BE2C (cell line): Measurements from ENCODE around the gene SMIM22.
A peak's percentile ranks its signal among the peaks of the same experiment; 100 is the strongest.

ENCODE experiments used
- DNase-seq: peaks from one replicate; pipeline ENCODE4 v3.0.0-alpha.2; 2020
- H3K27me3 ChIP-seq: fragments of 250-450 bp; sonication (Bioruptor Pico); 2 replicates; pipeline ENCODE4 v1.5.1; 2020; ENCODE audit warnings: mild to moderate bottlenecking
- H3K36me3 ChIP-seq: fragments of 250-450 bp; sonication (Bioruptor Pico); 2 replicates; pipeline ENCODE4 v1.5.1; 2020; ENCODE audit warnings: mild to moderate bottlenecking
- H3K4me1 ChIP-seq: fragments of 250-450 bp; sonication (Bioruptor Pico); 2 replicates; pipeline ENCODE4 v1.5.1; 2020
- H3K4me3 ChIP-seq: 2 replicates; pipeline ENCODE4 v1.5.1; 2011; ENCODE audit warnings: low read depth, low read length
- H3K9me3 ChIP-seq: fragments of 250-450 bp; sonication (Bioruptor Pico); 2 replicates; pipeline ENCODE4 v1.5.1; 2020
- TF ChIP-seq, protein P1 (sequence below): IDR thresholded peaks from 2 replicates; pipeline ENCODE4 v1.5.1; 2012; ENCODE audit warnings: mild to moderate bottlenecking, low read depth, low read length

The SMIM22 gene

DNA sequence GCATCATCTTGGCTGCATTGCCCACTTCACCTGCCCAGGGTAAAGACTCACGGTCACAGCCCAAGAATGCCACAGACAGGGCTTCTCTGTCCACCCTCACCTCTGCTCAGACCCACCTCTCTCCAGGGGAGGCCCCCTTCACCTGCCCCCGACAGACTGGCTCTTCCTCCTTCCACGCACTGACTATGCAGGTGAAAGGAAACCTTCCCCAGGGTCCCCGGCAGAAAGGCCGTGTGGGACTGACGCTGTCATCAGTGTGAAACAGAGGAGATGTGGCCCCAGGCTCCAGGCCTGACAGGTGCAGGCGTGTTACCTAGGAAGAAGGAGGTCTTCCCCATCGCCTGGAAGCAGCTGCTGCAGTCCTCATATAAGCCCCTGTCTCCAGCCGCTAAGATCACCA, 16.6 kb downstream of the SMIM22 start:
- no peak for DNase-seq
- H3K9me3 ChIP-seq: no peaks in the 10 kb centered on the region
- no peaks in the 10 kb centered on the region for H3K4me1 ChIP-seq
- H3K36me3 ChIP-seq: peaks cover 68% of the 10 kb centered on the region
- H3K27me3 ChIP-seq: no peaks in the 10 kb centered on the region
- no peak overlapping the region for H3K4me3 ChIP-seq
- TF ChIP-seq, protein P1, sequence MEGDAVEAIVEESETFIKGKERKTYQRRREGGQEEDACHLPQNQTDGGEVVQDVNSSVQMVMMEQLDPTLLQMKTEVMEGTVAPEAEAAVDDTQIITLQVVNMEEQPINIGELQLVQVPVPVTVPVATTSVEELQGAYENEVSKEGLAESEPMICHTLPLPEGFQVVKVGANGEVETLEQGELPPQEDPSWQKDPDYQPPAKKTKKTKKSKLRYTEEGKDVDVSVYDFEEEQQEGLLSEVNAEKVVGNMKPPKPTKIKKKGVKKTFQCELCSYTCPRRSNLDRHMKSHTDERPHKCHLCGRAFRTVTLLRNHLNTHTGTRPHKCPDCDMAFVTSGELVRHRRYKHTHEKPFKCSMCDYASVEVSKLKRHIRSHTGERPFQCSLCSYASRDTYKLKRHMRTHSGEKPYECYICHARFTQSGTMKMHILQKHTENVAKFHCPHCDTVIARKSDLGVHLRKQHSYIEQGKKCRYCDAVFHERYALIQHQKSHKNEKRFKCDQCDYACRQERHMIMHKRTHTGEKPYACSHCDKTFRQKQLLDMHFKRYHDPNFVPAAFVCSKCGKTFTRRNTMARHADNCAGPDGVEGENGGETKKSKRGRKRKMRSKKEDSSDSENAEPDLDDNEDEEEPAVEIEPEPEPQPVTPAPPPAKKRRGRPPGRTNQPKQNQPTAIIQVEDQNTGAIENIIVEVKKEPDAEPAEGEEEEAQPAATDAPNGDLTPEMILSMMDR: no peak

DNA sequence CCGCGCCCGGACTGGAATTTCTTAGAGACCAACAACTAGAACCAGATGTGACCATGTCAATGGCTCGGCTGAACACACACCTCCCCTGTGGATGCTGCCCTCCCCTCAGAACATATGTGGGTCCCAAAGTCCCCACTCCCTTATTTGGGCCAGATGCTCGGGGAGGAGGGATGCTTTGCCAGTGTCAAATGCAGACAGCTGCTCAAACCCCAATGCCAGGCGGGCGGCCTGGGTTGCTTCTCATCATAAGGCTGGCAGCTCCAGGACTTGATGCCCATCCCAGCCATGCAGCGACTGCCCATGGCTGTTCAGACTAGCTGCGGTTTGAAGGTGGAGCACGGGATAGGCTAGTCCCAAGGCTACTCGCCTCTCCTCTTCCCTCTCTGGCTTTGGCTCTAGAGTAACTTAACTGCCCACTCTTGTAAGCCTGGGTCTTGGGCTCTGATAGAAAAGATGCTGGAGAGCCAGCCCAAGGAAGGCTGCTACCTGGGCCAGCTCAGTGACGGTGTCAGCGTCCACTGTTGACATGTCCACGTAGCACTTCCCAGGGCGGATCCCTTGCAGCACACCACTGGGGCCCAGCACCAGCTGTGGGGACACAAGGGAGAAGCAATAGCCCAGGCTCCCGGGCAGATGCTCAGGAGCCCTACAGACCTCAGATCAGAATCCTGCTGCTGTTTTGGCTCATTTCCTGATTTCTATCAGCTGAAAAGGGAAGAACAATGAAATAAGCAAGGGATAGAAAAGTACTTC, 18.3 kb downstream of the SMIM22 start:
- Histone ChIP-seq H3K4me1 (no peaks in the 10 kb centered on the region), H3K36me3 (peaks cover 66% of the 10 kb centered on the region)
- TF ChIP-seq, protein P1: no peak

DNA sequence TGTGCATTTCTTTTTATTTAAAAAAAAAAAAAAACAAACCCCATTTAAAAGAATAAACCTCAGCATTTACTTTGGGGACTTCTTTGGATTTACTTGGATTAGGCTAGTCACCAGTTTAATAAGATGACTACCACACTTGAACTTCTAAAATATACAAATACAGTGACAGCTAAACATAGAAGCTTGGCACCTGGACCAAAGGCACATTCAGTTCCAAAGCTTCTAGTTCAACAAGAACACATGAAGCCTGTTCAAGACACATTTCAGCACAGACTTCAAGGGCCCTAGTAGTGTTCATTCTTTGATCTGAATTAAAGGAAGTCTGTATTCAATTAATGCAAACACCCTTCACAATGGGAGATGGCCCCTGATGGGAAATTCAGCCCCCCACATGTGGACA, 18.9 kb downstream of the SMIM22 start:
- H3K9me3 ChIP-seq: no peaks in the 10 kb centered on the region
- H3K36me3 ChIP-seq: peaks cover 67% of the 10 kb centered on the region
- no peaks in the 10 kb centered on the region for H3K27me3 ChIP-seq
- DNase-seq: no peak
- H3K4me1 ChIP-seq: no peaks in the 10 kb centered on the region
- TF ChIP-seq, protein P1: no peak
- H3K4me3 ChIP-seq: no peak overlapping the region

More for the DNA sequence above, 18.3 kb downstream of the SMIM22 start:
- DNase-seq: no peak
- Histone ChIP-seq H3K9me3 (no peaks in the 10 kb centered on the region), H3K4me3 (no peak overlapping the region), H3K27me3 (no peaks in the 10 kb centered on the region)

DNA sequence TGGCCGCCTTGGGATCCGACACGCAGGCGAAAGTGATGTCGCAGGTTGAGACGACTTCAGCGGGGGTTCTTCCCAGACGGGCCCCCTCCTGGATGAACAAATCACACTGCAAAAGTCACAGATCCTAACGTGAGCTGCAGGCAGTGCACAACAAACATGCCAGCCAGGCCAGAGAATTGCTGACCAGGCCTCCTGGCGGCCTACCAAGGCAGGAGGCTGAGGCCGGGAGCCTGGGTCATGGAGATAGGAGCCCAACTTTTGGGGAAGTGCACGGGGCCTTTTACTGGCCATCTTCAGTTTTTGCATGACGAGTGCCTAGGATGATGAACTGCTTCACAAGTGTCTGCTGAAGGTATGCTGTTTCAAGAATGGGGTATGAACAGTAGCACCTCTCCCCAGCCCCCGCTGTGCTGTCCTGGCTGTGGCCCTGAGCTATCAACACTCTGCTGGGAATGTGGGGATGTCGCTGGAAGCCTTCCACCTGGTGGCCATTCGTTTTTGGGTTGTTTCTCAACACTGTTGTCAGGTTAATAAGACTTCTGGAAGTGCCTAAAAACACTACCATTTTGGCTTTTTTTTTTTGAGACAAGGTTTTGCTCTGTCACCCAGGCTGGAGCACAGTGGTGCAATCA, 19.5 kb downstream of the SMIM22 start:
- H3K36me3 ChIP-seq: peaks cover 72% of the 10 kb centered on the region
- DNase-seq: no peak
- no peak overlapping the region for H3K4me3 ChIP-seq
- H3K27me3 ChIP-seq: no peaks in the 10 kb centered on the region
- H3K4me1 ChIP-seq: no peaks in the 10 kb centered on the region
- H3K9me3 ChIP-seq: no peaks in the 10 kb centered on the region
- TF ChIP-seq, protein P1: peak; percentile 11; the same call in 1 of the 2 replicates

DNA sequence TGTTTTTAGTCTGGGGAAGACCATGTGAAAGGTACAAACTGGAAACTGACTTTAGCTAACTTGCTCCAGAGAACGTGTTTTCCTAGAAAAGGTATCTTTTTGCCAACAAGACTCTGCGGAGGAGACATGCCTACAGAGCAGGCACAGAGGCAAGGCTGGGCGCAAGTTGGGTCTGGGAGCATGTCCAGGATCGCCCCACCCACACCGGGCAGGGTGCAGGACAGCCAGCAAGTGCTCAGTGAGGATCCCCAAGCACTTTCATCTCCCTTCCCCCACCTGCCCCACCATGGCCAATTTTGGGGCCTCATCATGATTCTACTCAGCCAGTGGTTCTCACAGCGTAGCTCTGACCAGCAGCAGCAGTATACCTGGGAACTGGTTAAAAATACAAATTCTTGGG, 25.5 kb downstream of the SMIM22 start:
- no peak for DNase-seq
- TF ChIP-seq, protein P1: no peak
- Histone ChIP-seq H3K36me3 (peaks cover 78% of the 10 kb centered on the region), H3K4me3 (no peak overlapping the region), H3K9me3 (no peaks in the 10 kb centered on the region), H3K4me1 (no peaks in the 10 kb centered on the region), H3K27me3 (no peaks in the 10 kb centered on the region)

DNA sequence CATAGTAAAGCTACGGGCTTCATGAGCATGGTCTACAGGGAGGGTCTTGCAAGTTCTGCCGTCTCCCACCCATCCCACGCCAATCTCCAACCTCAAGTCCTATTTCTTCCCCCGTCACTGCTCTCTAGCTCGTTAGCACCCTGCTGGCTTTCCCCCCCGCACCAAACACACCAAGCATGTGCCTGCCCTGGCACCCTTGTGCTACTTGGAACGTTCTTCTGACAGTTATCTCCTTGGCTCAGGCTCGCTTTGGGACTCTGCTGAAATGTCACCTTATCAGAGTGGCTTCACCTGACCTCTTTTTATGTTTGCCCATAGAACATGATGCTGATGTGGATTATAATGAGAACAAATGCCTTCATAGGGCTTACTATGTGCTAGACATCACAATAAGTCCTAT, 30.0 kb downstream of the SMIM22 start:
- H3K36me3 ChIP-seq: peaks cover 89% of the 10 kb centered on the region
- TF ChIP-seq, protein P1: no peak
- no peak for DNase-seq

More for the DNA sequence above, 30.0 kb downstream of the SMIM22 start:
- Histone ChIP-seq H3K4me1 (no peaks in the 10 kb centered on the region), H3K4me3 (no peak overlapping the region), H3K9me3 (no peaks in the 10 kb centered on the region), H3K27me3 (no peaks in the 10 kb centered on the region)
